HepG2 (cell line): Measurements from ENCODE around the gene NUDCD3. TPM values are rescaled to one million over a fixed set of nuclear protein-coding genes. Genes with fewer than 3 reads are reported as not detected.

Source experiments
- ELF1 ChIP-seq: sonication (generic); formaldehyde crosslinking; IDR thresholded peaks from 2 replicates; pipeline ENCODE4 v1.4.0; 2020; ENCODE audit warnings: missing genetic modification reagents
- ELF3 ChIP-seq: IDR thresholded peaks from 2 replicates; pipeline ENCODE4 v1.6.1; 2016; ENCODE audit warnings: missing genetic modification reagents, missing compliant biosample characterization
- ESRRA ChIP-seq: sonication (generic); formaldehyde crosslinking; IDR thresholded peaks from 2 replicates; pipeline ENCODE4 v1.5.1; 2020; ENCODE audit warnings: mild to moderate bottlenecking, low read depth, missing genetic modification reagents
- EZH2 ChIP-seq: conservative IDR thresholded peaks from 2 replicates; pipeline ENCODE4 v1.6.1; 2012; ENCODE audit warnings: mild to moderate bottlenecking, low read depth, low read length, moderate library complexity
- FOXO1 ChIP-seq: sonication (generic); formaldehyde crosslinking; IDR thresholded peaks from 2 replicates; pipeline ENCODE4 v1.4.0; 2020; ENCODE audit warnings: missing genetic modification reagents
- HES4 ChIP-seq: sonication (generic); formaldehyde crosslinking; IDR thresholded peaks from 2 replicates; pipeline ENCODE4 v1.9.0; 2021; ENCODE audit warnings: mild to moderate bottlenecking, missing genetic modification reagents, borderline replicate concordance
- POLR2AphosphoS2 ChIP-seq: IDR thresholded peaks from 2 replicates; pipeline ENCODE4 v1.6.1; 2011; ENCODE audit warnings: low read depth, low read length, improper control_type of control experiment
- RCOR2 ChIP-seq: IDR thresholded peaks from 2 replicates; pipeline ENCODE4 v1.6.1; 2016; ENCODE audit warnings: missing biosample characterization, missing genetic modification reagents
- REPIN1 ChIP-seq: sonication (generic); formaldehyde crosslinking; IDR thresholded peaks from 2 replicates; pipeline ENCODE4 v1.8.0; 2022; ENCODE audit warnings: missing genetic modification reagents, low read depth, mild to moderate bottlenecking, borderline replicate concordance
- RFXANK ChIP-seq: IDR thresholded peaks from 2 replicates; pipeline ENCODE4 v1.6.1; 2016
- RXRA ChIP-seq: sonication (generic); formaldehyde crosslinking; IDR thresholded peaks from 2 replicates; pipeline ENCODE4 v1.5.1; 2020; ENCODE audit warnings: missing genetic modification reagents
- SAFB2 ChIP-seq: sonication (generic); formaldehyde crosslinking; IDR thresholded peaks from 2 replicates; pipeline ENCODE4 v1.5.1; 2020; ENCODE audit warnings: missing genetic modification reagents, low read depth, mild to moderate bottlenecking, borderline replicate concordance
- SMYD3 ChIP-seq: sonication (generic); formaldehyde crosslinking; IDR thresholded peaks from 2 replicates; pipeline ENCODE4 v1.8.1; 2023; ENCODE audit warnings: mild to moderate bottlenecking, missing genetic modification reagents
- TARDBP ChIP-seq: sonication (generic); formaldehyde crosslinking; IDR thresholded peaks from 2 replicates; pipeline ENCODE4 v1.8.0; 2022; ENCODE audit warnings: mild to moderate bottlenecking, missing genetic modification reagents
- ZBTB20 ChIP-seq: sonication (generic); formaldehyde crosslinking; IDR thresholded peaks from 2 replicates; pipeline ENCODE4 v1.8.1; 2023; ENCODE audit warnings: missing genetic modification reagents, low read depth, mild to moderate bottlenecking, borderline replicate concordance
- ZFP1 ChIP-seq: IDR thresholded peaks from 2 replicates; pipeline ENCODE4 v1.6.1; 2016
- ZFP82 ChIP-seq: sonication (generic); formaldehyde crosslinking; IDR thresholded peaks from 2 replicates; pipeline ENCODE4 v1.5.1; 2020; ENCODE audit warnings: mild to moderate bottlenecking, missing genetic modification reagents, borderline replicate concordance
- ZFY ChIP-seq: sonication (generic); formaldehyde crosslinking; IDR thresholded peaks from 2 replicates; pipeline ENCODE4 v1.4.0; 2020; ENCODE audit warnings: missing genetic modification reagents
- ZMAT3 ChIP-seq: sonication (generic); formaldehyde crosslinking; conservative IDR thresholded peaks from 2 replicates; pipeline ENCODE4 v1.7.0; 2021; ENCODE audit warnings: missing genetic modification reagents
- ZNF24 ChIP-seq: fragments of 450-650 bp; IDR thresholded peaks from 2 replicates; pipeline ENCODE4 v1.6.1; 2017; ENCODE audit warnings: antibody characterized with exemption, mild to moderate bottlenecking
- ZNF337 ChIP-seq: sonication (generic); formaldehyde crosslinking; IDR thresholded peaks from 2 replicates; pipeline ENCODE4 v1.5.1; 2020; ENCODE audit warnings: missing genetic modification reagents, low read depth, mild to moderate bottlenecking, borderline replicate concordance
- ZNF432 ChIP-seq: sonication (generic); formaldehyde crosslinking; IDR thresholded peaks from 2 replicates; pipeline ENCODE4 v1.5.0; 2020; ENCODE audit warnings: missing genetic modification reagents, mild to moderate bottlenecking, borderline replicate concordance
- ZNF530 ChIP-seq: sonication (generic); formaldehyde crosslinking; IDR thresholded peaks from 2 replicates; pipeline ENCODE4 v1.5.0; 2020; ENCODE audit warnings: low read depth, mild to moderate bottlenecking, missing genetic modification reagents
- ZNF552 ChIP-seq: sonication (generic); formaldehyde crosslinking; IDR thresholded peaks from 2 replicates; pipeline ENCODE4 v1.9.0; 2022; ENCODE audit warnings: missing genetic modification reagents, mild to moderate bottlenecking, borderline replicate concordance
- ZNF672 ChIP-seq: sonication (generic); formaldehyde crosslinking; IDR thresholded peaks from 2 replicates; pipeline ENCODE4 v1.8.1; 2022; ENCODE audit warnings: missing genetic modification reagents
- ZNF75D ChIP-seq: sonication (generic); formaldehyde crosslinking; IDR thresholded peaks from 2 replicates; pipeline ENCODE4 v1.8.1; 2023; ENCODE audit warnings: missing genetic modification reagents, mild to moderate bottlenecking, borderline replicate concordance
- ZNF850 ChIP-seq: sonication (generic); formaldehyde crosslinking; conservative IDR thresholded peaks from 2 replicates; pipeline ENCODE4 v1.9.0; 2021; ENCODE audit warnings: mild to moderate bottlenecking, missing genetic modification reagents
- polyA plus RNA-seq, 8 experiments: library from polyadenylated mRNA; depleted of rRNA in 3 of 8; stranded (reverse) in 7 of 8; unstranded in 1 of 8; fragments of >200 nt; fragmentation: Illumina TruSeq in 4 of 8; extraction: Trizol in 4 of 8; gene quantifications; 2 replicates each; pipeline versions ENCODE4 v1.2.1 to v1.2.3, GENCODE V29; 2011 to 2016; ENCODE audit warnings: low read depth in 4 of 8, missing spikeins in 1 of 8, mixed read lengths in 1 of 8; ENCODE audit not compliant: insufficient read depth in 1 of 8
- total RNA-seq, 5 experiments: library from RNA; depleted of rRNA; stranded (reverse); fragments of >200 nt; fragmentation: Illumina TruSeq; extraction: Trizol; gene quantifications; 2 replicates each; pipeline ENCODE4 v1.2.3, GENCODE V29; 2016; ENCODE audit warnings: low read depth in 1 of 5
- TF ChIP-seq, protein P1 (sequence below): sonication (generic); formaldehyde crosslinking; IDR thresholded peaks from 2 replicates; pipeline ENCODE4 v1.8.0; 2022; ENCODE audit warnings: missing genetic modification reagents, low read depth, mild to moderate bottlenecking, borderline replicate concordance
- TF ChIP-seq, protein P2 (sequence below): sonication (generic); formaldehyde crosslinking; conservative IDR thresholded peaks from 2 replicates; pipeline ENCODE4 v1.4.0; 2020; ENCODE audit warnings: mild to moderate bottlenecking, missing genetic modification reagents, moderate library complexity

NUDCD3 gene
- total and polyA plus RNA-seq, 2 of the 13 experiments (the other 11 are each of a cell fraction or from before 2014, with no cell fraction given), result 20.8 to 49.9 TPM

DNA sequence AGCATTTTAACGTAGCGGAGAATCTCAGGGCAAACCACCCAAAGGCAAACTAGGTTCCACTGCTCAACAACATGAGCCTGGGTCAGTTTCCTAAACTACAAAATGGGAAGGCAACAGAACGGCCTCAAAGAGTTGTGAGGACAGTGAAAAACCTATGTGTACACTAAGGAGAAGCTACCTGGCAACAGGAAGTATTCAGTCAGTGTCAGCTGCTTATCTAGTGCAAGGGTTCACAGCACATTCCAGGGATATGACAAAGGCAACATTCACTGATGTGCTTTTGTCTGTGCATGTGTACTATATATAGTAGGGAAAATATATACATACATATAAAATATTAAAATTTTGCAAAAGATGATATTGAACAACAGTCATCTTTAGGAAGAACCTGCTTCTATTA, 17.2 kb downstream of the NUDCD3 start (continued):
- TF ChIP-seq TARDBP (CRISPR knock-in tag) (peak; percentile 63; the same call in 1 of the 2 replicates), ZNF850 (no peak), HES4 (CRISPR knock-in tag) (no peak), ELF3 (peak; percentile 98), ZNF530 (CRISPR knock-in tag) (no peak), SMYD3 (CRISPR knock-in tag) (no peak), ZFY (CRISPR knock-in tag) (peak; percentile 23; the same call in 1 of the 2 replicates), RCOR2 (CRISPR knock-in tag) (0 out of 2 replicates have a peak, but pooled peaks have one; percentile 51), ZBTB20 (CRISPR knock-in tag) (peak; percentile 69; the same call in 1 of the 2 replicates), RFXANK (CRISPR knock-in tag) (peak; percentile 44; the same call in 1 of the 2 replicates), ESRRA (no peak), REPIN1 (CRISPR knock-in tag) (no peak), EZH2 (no peak), SAFB2 (CRISPR knock-in tag) (no peak), ZFP1 (CRISPR knock-in tag) (0 out of 2 replicates have a peak, but pooled peaks have one; percentile 39), ZNF24 (no peak), RXRA (CRISPR knock-in tag) (peak; percentile 61; the same call in 1 of the 2 replicates), ZNF672 (CRISPR knock-in tag) (no peak), ZNF552 (CRISPR knock-in tag) (no peak), ZNF337 (CRISPR knock-in tag) (no peak), ZMAT3 (CRISPR knock-in tag) (no peak), POLR2AphosphoS2 (no peak), FOXO1 (CRISPR knock-in tag) (peak; percentile 92), ZFP82 (CRISPR knock-in tag) (0 out of 2 replicates have a peak, but pooled peaks have one; percentile 27), ZNF432 (CRISPR knock-in tag) (no peak), ELF1 (CRISPR knock-in tag) (peak; percentile 77), ZNF75D (CRISPR knock-in tag) (no peak)
- TF ChIP-seq, protein P1, sequence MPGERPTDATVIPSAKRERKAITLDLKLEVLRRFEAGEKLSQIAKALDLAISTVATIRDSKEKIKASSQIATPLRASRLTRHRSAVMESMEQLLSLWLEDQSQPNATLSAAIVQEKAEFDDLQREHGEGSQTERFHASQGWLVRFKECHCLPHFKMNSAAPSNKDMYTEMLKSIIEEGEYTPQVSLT (CRISPR knock-in tag), result no peak
- TF ChIP-seq, protein P2, sequence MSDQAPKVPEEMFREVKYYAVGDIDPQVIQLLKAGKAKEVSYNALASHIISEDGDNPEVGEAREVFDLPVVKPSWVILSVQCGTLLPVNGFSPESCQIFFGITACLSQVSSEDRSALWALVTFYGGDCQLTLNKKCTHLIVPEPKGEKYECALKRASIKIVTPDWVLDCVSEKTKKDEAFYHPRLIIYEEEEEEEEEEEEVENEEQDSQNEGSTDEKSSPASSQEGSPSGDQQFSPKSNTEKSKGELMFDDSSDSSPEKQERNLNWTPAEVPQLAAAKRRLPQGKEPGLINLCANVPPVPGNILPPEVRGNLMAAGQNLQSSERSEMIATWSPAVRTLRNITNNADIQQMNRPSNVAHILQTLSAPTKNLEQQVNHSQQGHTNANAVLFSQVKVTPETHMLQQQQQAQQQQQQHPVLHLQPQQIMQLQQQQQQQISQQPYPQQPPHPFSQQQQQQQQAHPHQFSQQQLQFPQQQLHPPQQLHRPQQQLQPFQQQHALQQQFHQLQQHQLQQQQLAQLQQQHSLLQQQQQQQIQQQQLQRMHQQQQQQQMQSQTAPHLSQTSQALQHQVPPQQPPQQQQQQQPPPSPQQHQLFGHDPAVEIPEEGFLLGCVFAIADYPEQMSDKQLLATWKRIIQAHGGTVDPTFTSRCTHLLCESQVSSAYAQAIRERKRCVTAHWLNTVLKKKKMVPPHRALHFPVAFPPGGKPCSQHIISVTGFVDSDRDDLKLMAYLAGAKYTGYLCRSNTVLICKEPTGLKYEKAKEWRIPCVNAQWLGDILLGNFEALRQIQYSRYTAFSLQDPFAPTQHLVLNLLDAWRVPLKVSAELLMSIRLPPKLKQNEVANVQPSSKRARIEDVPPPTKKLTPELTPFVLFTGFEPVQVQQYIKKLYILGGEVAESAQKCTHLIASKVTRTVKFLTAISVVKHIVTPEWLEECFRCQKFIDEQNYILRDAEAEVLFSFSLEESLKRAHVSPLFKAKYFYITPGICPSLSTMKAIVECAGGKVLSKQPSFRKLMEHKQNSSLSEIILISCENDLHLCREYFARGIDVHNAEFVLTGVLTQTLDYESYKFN (CRISPR knock-in tag), result peak; percentile 92
